NCI-H2029 treated with DMSO at 0.1 percent for 48 hours (cell line): ENCODE data around the gene CDH23.

Source experiments
- DNase-seq: peaks from one replicate; lab custom pipeline; 2025; lab: John Stamatoyannopoulos, UW

CDH23 gene

DNA sequence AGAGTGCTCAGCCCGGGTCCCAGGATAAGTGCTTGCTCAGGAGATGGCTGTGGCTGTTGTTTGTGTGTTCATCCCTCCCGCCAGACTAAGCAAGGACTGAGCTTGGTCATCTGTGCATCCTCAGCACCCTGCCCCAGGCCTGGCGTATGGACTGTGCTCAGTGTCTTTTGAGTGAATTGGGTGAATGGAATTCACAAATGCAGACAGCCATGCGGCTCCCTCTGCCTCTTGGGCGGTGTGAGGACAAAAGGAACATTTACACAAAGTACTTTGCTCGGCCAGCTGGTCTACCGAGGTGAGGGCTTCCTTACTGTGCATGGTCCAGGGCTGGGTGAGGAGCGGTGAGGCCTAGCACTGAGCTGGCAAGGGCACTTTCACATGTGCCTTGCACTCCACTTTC, 120.2 kb downstream of the CDH23 start:
- no peak for DNase-seq

DNA sequence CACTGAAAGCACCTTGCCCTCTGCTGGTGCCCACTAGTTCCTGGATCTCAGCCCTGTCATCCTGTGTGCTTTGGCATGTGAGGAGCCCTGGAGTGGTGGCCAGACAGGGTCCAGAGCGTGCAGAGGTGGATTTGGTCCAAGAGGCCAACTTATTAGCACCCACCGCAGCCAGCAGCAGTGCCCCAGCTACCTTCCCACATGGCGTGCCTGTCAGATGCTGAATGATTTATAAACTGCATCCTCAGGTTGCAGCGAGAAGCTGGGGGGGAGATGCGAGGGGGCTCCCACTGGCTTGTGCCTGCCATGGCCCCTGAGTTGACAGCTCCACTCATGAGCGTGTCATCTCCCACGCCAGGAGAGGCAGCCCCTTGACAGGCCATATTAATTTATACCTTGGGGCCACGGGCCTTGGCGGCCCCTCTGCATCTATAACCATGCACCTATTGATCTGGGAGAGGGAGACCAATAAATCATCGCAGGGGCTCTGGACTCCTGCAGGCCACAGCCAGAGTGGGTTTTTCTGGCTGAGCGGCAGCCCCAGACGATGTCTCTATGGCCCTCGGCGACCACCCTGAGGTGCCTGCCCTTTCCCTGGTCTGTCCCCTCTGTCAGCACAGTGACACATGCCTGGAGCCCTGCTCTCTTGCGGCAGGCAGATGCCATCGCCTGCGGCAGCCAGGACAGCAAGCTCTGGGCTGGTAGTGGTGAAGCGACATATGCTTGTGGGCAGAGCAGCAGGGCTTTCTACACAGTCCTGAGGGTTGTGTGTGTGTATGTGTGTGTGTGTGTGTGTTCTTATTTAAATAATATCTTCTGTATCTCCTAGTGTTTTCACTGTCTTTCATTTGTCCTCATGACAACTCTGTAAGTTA, 120.8 kb downstream of the CDH23 start:
- no peak for DNase-seq

DNA sequence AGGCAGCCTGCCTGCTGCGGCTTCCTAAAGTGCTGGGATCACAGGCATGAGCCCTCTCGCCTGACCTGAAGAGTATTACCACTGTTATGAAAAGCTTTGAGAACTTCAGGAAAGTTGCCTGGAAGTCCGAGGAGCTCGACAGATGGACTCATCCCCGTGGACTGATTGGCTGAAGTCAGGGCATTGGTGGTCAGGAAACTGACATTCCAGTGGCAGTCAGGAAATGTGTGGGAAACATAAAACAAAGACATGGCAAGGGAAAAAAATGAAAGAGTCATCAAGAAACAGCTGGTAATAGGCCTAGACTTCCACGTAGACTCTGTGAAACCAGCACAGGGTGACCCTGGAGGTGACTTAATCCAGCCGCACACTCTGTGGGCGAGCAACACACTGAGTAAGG, 123.3 kb downstream of the CDH23 start:
- DNase-seq: no peak

DNA sequence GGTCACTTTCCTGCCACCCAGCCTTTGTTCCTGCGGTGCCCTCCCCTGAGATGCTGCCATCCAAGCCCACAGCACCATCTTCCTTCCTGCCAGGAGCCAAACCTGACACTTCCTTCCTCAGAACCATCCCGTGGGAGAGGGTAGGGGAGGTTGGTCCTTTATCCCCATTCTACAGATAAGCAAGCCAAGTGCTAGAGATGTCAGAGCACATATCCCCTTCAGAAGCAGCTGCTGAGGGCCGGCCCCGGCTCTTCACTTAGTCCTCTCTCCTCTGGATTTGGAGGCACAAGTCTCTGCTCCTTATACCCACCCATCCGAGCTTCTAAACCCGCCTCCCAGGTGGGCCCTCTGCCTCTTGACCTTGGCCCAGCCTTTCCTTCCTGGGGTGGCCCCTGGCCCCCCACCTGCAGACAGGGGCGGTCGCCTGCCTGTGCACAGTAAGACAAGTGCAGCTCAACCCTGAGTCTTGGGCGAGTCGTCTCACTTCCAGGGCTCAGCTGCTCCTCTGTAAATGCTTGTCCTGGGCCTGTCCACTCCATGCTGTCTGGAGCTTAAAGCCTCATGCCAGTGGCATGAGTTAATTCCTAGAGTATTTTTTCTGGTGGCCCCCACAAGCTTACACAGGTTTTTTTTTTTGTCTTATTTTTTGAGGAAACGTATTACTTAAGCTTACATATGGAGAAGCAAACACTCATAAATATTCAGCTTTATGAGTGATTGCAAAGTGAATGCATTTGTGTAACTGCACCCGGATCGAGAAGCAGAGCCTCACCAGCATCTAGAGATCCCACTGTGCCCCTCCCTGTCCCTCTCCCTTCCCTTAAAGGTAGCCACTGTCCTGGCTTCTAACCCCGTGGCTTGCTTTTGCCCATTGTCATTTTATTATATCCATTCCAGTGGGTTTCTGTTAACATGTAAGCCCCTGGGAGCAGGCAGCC, 125.1 kb downstream of the CDH23 start:
- DNase-seq: no peak

DNA sequence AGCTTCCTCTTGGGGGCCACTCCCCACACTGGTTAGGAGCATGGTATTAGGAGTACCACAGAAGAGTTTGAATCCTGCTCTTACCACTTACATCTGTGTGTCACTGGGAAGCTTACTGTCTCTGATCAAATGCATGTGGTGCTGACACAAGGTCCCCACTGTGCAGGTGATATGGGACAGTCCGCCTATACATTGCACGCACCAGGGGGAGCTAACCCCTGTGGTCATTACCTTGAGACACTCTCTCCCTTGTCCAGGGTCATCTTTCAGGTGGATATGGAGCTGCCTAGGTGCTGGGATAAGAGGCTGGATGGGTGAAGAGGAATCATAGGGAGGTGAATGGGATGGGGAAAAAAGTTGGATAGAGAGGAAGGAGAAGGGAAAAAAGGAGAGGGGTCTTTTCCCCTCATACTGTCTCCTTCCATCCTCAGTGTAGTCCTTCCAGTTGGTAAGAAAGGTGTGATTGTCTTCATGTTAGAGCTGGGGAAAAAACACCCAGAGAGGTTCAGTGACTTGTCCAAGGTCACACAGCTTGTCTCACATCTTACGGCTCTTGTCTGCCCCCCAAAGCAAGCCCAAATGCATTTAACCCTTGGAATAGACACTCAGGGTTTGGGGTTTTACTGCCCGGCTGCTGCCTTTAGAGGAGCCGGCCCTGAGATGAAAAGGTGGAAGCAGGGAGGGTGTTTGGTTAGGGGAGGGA, 125.9 kb downstream of the CDH23 start:
- DNase-seq: no peak

DNA sequence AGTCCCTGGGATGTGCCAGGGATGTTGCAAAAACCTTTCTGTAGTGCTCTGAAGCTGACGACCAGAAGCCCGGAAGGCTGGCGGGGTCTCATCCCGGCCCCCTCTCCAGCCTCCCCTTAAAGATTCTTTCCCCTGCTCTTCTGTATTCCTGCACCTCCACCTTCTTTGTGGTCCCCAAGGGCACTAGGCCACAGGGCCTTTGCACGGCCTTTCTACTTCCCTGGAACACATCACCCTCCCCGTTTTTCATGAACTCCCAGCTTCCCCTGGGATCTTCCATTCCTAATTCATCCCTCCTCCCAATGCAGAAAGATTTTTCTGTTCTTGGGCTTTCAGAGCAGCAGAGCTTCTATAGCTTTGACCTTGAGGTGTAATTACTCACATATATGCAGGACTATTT, 127.0 kb downstream of the CDH23 start:
- DNase-seq: no peak

DNA sequence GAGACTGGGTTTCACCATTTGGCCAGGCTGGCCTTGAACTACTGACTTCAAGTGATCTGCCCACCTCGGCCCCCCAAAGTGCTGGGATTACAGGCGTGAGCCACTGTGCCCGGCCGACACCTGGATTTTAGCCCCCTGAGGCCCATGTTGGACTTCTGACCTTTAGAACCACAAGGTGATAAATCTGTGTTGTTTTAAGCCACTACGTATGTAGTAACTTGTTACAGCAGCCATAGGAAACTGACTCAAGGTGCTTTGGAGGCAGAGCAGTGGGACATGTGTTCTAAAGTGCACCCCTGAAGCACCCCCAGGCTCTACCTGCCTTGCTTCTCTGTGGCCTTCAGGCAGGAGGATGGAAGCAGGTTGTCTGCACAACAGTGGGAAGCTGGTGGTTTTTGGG, 128.4 kb downstream of the CDH23 start:
- DNase-seq: no peak

DNA sequence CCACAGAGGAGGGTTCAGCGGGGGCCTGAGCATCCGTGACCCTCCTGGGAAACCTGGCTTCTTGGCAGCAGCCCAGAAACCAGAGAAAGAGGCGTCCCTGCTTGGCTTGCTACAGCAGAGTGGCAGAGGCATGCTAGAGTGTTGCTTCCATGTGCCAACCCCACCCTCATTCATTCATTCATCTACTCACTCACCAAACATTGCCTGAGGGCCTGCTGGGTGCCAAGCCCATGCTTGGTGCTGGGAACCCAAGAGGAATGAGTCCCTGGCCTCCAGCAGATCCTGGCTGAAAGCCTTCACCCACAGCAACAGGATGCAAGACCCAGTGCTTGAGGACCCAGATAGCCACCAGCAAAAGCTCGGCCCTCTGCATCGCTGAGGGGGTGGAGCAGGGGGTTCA, 129.0 kb downstream of the CDH23 start:
- DNase-seq: no peak

DNA sequence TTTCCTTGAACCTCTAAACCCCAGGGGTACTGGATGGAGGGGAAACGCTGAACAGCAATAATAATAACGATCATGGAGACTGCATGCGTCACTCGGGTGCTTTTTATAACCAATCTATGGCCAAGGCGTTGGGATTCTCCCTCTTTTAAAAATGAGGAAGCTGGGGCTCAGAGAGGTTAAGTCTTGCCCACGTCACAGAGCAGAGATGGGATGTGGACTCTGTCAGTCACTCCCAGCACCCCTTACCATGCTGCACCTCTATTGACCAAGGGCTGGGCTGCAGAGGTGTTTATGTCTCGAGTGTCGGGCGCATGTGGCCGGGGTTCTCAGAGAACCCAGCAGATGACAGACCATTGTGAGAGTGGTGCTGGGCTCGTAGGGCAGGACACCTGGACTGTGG, 129.9 kb downstream of the CDH23 start:
- no peak for DNase-seq

DNA sequence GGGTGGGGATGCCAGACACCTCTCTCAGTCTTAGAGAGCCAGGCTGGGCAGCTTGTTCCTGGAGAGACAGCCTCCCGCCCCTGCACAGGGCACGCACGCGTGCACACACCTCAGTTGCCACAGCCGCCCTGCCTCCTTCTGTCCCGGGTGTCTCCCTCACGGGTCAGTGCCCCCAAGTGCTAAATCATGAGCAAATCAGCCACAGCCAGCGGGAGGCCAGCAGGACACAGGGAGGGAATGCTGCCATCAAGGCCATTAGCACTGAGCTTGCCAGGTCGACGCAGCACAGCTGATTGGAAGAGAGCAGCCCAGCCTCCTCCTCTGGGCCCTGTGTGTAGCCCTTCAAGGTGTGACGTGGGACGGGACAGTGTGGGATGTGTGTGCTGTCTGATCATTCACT, 130.4 kb downstream of the CDH23 start:
- DNase-seq: no peak

DNA sequence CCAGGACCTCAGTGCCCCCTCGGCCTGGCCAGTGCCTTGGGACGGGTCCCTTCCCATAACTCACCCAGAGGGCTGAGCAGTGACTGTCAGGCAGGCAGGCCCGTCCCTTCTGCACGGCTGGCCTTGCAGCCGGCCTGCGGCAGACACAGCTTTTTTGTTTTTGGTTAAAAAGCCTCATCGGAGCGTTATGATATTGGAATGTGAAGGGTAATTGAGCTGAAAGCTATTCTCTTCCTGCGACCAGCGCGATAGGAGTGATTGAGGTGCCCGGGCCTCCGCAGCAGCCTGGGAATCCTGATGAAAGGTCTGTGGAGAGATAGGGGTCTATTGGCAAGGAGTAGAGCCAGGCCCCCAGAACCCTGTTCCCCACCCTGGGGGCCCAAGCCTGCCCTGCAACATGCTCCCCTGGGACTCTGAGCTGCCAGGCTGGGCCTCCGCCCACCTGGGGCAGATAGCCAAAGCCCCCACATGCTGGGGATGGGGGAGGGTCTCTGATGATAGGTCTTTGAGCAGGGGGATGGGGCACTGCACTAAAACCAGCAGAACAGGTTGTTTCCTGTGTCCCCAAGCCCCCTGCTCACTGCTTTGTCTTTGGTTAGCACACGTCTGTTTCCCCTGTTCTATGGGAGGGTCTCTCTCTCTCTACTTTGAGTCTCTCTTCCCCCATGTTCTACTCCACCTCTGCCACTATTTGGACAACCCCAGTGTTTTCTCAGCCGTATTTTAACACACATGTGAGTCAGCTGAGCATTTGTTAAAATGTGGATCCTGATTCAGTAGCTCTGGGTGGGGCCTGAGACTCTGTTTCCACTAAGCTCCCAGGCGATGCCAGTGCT, 131.9 kb downstream of the CDH23 start:
- DNase-seq: no peak

DNA sequence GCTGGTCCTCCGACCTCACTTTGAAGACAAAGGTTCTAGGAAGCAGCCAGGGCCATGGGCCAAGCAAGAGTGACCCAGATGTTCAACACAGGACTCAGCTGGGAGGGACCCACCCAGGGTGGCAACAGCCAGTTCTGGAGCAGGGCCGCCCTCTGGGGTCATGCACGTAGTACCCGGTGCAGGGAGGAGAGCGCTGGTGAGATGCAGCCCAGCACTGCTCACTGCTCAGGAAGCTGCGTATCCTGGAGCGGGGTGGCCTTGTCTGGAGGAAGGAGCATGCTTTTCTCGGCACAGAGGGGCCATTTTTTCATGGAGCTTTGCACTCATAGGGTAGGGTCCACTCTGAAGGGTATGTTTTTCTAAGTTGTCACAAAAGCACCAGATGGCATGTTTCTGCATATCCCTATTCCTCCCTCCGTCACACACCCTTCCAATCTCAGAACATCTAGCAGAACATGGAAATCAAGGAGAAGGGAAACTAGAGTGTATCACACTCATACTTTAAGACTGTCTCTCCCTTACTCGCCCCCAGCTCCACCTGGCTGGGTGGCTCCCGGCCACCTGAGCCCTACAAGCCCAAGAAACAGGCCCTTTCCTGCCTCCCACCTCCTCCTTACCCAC, 132.6 kb downstream of the CDH23 start:
- DNase-seq: no peak

DNA sequence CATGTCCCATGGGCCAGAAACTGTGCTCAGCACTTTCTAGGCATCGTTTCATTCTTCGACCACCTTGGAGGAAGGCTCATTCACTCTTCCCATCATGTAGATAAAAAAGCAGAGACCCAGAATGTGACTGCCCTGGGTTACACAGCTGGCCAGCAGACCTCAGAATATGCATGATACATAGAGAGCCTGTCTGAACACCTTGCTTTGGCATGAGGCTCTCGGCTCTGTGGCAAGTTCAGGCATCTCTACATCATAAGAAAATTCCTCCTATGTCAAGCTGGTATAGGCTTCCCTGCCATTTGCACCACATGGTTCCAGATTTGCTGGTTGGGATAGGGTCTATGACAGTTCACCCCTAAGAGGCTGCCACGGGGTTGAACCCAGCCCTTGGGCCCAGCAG, 134.1 kb downstream of the CDH23 start:
- no peak for DNase-seq

DNA sequence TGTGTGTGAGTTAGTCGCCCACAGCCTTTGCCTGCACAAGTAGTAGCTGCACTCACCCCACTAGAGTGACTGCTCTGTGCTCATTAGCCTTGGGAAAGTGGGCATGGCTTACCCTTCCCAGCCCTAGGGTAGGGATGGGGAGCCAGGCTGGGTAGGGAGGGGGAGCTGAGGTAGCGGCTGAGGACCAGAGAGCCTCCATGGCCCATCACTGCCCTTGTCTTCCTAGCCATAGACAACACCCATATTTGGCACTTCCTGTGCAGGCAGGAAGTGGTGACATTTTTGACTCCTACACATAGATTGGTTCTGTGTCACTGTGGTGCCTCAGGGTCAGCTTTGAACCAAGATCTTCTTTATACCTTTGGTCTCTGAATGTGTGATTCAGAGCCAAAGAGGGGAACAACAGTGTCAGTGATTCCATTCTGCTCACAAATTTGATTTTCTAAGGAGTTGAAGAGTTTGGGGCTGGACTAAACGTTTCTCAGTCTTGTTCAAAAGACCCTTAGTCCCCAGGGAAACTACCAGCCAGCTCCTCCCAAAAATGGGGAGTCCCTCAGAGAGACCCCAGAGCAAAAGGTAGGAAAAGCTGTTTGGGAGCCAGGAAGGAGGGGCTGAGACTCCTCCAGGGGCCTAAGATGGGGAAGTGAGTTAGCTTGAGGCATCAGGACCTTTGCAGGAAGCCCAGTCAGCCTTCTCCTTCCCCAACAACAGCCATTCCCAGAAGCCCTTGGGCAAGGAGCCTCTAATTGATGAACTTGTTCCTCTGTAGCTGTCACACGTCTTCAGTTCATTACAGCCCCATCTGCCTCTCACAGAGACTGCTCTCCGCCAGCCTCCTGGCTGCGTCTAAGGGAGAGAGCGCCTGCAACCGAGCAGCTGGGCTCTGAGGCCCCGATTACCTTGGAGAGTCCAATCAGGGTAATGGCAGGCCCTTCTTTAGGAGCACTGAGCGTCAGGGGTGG, 135.0 kb downstream of the CDH23 start:
- DNase-seq: no peak

DNA sequence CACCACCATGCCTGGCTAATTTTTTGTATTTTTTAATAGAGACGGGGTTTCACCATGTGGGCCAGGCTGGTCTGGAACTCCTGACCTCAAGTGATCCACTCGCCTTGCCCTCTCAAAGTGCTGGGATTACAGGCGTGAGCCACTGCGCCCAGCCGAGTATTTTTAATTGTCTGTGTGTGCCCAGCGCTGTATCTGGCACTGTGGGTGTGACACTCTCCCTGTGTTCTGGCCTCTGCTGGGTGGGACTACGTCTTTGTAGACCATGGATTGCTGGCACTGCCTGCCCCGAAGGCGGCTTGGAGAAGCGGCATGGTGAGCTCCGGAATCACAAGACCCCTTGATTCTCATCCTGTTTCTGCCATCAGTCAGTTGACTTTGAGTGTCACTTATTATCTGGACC, 136.2 kb downstream of the CDH23 start:
- DNase-seq: no peak

DNA sequence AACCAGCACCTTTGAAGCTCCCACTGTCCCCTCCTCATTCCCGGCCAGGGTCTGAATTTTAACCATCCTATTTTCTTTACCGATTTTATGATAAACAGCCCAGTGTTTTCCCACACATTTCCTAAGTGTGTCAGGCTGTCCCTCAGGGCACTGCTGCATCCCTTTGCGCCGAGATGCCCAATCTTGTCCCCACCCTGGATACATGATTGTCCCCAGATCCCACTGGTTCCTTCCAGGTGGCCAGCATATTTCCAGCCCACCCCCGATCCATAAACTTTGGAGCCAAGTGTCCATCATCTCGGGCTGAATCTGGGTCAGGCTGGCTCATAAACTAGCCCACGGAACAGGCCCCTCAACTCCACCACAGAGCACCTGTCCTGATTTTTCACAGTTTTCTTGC, 137.2 kb downstream of the CDH23 start:
- DNase-seq: no peak

DNA sequence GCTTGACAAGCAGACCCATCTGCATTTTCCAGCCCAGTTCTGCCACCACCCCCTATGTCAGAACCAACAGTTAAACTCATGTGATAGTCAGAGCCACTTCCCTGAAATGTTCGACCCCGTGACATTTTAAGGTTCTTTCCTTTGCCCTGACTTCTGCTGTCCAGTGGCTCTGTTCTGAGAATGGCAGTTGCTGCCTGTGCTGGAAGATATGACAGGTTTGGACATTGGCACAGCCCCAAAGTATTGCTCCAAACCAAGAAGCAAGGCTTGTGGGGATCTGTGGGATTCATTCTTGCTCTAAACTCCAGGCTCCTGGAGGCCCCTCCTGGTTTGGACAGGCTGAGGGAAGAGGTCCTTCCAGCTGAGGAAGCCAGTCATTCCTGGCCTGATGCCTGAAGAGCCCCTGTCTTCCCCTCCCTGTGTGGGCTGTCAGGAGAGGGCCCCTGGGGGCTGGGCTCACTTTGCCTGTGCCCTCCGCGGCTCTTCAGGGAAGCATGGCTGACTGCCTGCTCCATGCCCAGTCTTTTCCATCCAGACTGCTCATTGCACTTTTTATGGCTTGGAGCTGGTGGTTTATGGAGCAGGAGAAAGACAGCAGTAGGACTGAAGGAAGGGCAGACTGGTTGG, 138.0 kb downstream of the CDH23 start:
- no peak for DNase-seq

DNA sequence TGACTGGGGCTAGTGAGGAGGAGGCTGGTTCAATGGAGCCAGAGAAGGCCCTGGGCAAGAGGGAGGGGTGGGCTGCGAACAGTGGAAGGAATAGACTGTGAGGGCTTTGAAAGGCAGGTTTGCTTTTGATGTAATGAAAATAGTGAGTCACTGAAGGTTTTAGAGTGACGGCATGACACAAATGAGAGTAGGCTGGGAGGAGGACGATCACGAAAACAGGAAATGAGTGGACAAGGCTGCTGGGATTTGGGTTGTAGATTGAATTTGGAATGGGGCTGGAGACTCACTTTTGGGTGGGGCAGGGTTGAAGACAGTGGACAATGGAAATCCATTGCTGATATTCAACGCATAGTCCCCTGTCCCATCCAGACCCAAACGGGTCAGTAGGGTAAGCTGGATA, 139.6 kb downstream of the CDH23 start:
- no peak for DNase-seq

DNA sequence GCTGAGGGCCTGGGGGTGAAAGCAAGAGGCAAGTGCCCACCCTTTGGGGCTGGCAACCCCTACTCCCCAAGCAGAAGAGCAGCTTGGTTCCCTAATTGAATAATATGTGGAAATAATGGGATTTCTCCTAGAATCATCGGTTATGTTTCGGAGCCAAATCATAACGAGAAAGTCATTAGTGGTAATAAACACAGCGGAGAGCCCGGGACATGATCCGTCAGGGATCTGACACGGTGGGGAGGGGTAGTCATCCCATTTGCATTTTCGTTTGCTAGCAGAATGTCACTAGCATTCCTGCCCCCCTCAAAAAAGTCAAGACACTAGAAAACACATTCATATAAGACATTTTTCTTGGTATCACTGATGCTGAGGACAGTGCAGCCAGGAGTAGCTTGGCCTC, 140.4 kb downstream of the CDH23 start:
- no peak for DNase-seq

DNA sequence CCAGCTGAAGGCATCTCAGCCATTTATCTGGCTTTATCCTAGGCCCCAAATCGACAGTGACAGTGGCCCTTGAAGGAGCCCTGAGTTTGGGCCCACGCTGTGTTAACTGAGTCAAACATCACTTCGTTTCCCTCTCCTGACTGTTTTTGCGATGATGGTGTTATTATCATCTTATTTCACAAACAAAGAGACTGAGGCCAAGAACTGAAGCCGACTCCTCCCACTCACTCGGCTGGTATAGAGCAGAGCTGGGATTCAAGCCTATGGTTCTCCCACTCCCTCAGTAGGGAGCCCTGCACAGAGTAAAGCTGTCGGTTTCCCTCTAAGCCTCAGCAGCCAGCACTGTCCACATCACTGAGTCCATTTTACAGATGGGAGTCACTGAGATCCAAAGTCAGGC, 141.0 kb downstream of the CDH23 start:
- no peak for DNase-seq
